IMR-90 (cell line): ENCODE results near the gene ASRGL1. TPM values are rescaled to one million over a fixed set of nuclear protein-coding genes. Genes with fewer than 3 reads are reported as not detected.

Source experiments
- ATAC-seq: fragments of 200-7000 bp; cut with Tn5 transposase; 2 replicates; pipeline ENCODE4 v1.9.1; 2020; ENCODE audit warnings: low read depth, mild to moderate bottlenecking, moderate library complexity
- BruUV-seq: library from RNA; stranded (reverse); fragments of 400-500 nt; replicated peaks from 2 replicates; lab custom pipeline; 2021; lab: Mats Ljungman, UMichigan
- CTCF ChIA-PET: fragments of 300-600 bp; formaldehyde crosslinking; extraction: SDS; loops from one replicate; lab custom pipeline; 2021; ENCODE audit warnings: antibody characterized with exemption; lab: Yijun Ruan, JAX
- POLR2A ChIA-PET: fragments of 300-600 bp; sonication (Branson Sonifier 250); formaldehyde crosslinking; loops from one replicate; lab custom pipeline; 2022; ENCODE audit warnings: antibody characterized with exemption; ENCODE audit not compliant: unreplicated experiment; lab: Charles Lee
- DNase-seq: peaks from one replicate; pipeline ENCODE4 v3.0.0; 2013
- H2AFZ ChIP-seq: replicated peaks from 2 replicates; pipeline ENCODE3; 2013; ENCODE audit warnings: low read length, mild to moderate bottlenecking; ENCODE audit not compliant: poor library complexity
- H2AK5ac ChIP-seq: 2 replicates; pipeline ENCODE4 v1.6.1; 2013; ENCODE audit warnings: low read depth, low read length, inconsistent platforms
- H2AK9ac ChIP-seq: replicated peaks from 2 replicates; pipeline ENCODE3; 2013; ENCODE audit warnings: mild to moderate bottlenecking, low read depth, low read length, moderate library complexity; ENCODE audit not compliant: poor library complexity
- H2BK120ac ChIP-seq: 2 replicates; pipeline ENCODE4 v1.6.1; 2013; ENCODE audit warnings: low read depth, low read length, inconsistent platforms
- H2BK15ac ChIP-seq: 3 replicates; pipeline ENCODE4 v1.6.1; 2013; ENCODE audit warnings: low read depth, low read length, inconsistent platforms
- H2BK20ac ChIP-seq: 2 replicates; pipeline ENCODE4 v1.6.1; 2013; ENCODE audit warnings: low read depth, mild to moderate bottlenecking, inconsistent platforms, low read length, moderate library complexity
- H2BK5ac ChIP-seq: 2 replicates; pipeline ENCODE4 v1.6.1; 2013; ENCODE audit warnings: mild to moderate bottlenecking, low read depth, low read length, inconsistent platforms; ENCODE audit not compliant: poor library complexity, severe bottlenecking
- H3K14ac ChIP-seq: replicated peaks from 2 replicates; pipeline ENCODE4 v1.6.1; 2013; ENCODE audit warnings: low read depth, low read length, inconsistent platforms
- H3K18ac ChIP-seq: 2 replicates; pipeline ENCODE4 v1.6.1; 2013; ENCODE audit warnings: low read depth, low read length, control low read depth
- H3K23ac ChIP-seq: 2 replicates; pipeline ENCODE4 v1.6.1; 2013; ENCODE audit warnings: low read depth, low read length, inconsistent platforms
- H3K27ac ChIP-seq: 2 replicates; pipeline ENCODE4 v1.5.1; 2013; ENCODE audit warnings: mild to moderate bottlenecking, control low read depth, low read length; ENCODE audit not compliant: insufficient read depth
- H3K27me3 ChIP-seq: 2 replicates; pipeline ENCODE4 v1.6.1; 2013; ENCODE audit warnings: low read length; ENCODE audit not compliant: control insufficient read depth, insufficient read depth
- H3K36me3 ChIP-seq: 2 replicates; pipeline ENCODE4 v1.6.1; 2013; ENCODE audit warnings: low read length, mixed read lengths; ENCODE audit not compliant: control insufficient read depth, insufficient read depth
- H3K4ac ChIP-seq: 2 replicates; pipeline ENCODE4 v1.6.1; 2013; ENCODE audit warnings: low read depth, low read length, inconsistent platforms
- H3K4me1 ChIP-seq: 2 replicates; pipeline ENCODE4 v1.6.1; 2013; ENCODE audit warnings: low read length, mixed read lengths; ENCODE audit not compliant: control insufficient read depth, insufficient read depth
- H3K4me2 ChIP-seq: 2 replicates; pipeline ENCODE4 v1.6.1; 2013; ENCODE audit warnings: low read depth, mild to moderate bottlenecking, control low read depth, low read length, moderate library complexity
- H3K4me3 ChIP-seq: 2 replicates; pipeline ENCODE4 v1.5.1; 2013; ENCODE audit warnings: low read depth, mild to moderate bottlenecking, control low read depth, low read length, moderate library complexity; ENCODE audit not compliant: insufficient read depth
- H3K56ac ChIP-seq: 2 replicates; pipeline ENCODE4 v1.6.1; 2013; ENCODE audit warnings: low read length, inconsistent platforms; ENCODE audit not compliant: insufficient read depth; ENCODE audit errors: extremely low read depth
- H3K79me1 ChIP-seq, 2 experiments: 2 replicates each; pipeline ENCODE4 v1.6.1; 2013; ENCODE audit warnings: low read length in 2 of 2, inconsistent platforms in 1 of 2, low read depth in 1 of 2
- H3K9ac ChIP-seq: 2 replicates; pipeline ENCODE4 v1.6.1; 2013; ENCODE audit warnings: low read depth, low read length, control low read depth
- H3K9me1 ChIP-seq: 2 replicates; pipeline ENCODE4 v1.6.1; 2013; ENCODE audit warnings: low read length, inconsistent platforms; ENCODE audit not compliant: insufficient read depth
- H3K9me3 ChIP-seq: 2 replicates; pipeline ENCODE4 v1.6.1; 2013; ENCODE audit warnings: low read length; ENCODE audit not compliant: control insufficient read depth, insufficient read depth
- H4K20me1 ChIP-seq: 2 replicates; pipeline ENCODE4 v1.6.1; 2013; ENCODE audit warnings: low read length, inconsistent platforms; ENCODE audit not compliant: insufficient read depth
- H4K5ac ChIP-seq: 2 replicates; pipeline ENCODE4 v1.6.1; 2013; ENCODE audit warnings: mild to moderate bottlenecking, low read depth, low read length, control low read depth
- H4K8ac ChIP-seq, 2 experiments: 2 replicates each; pipeline ENCODE4 v1.6.1; 2013; ENCODE audit warnings: low read depth in 2 of 2, low read length in 2 of 2, control low read depth in 1 of 2, inconsistent platforms in 1 of 2
- H4K91ac ChIP-seq: 2 replicates; pipeline ENCODE4 v1.6.1; 2013; ENCODE audit warnings: low read depth, low read length, inconsistent platforms; ENCODE audit not compliant: insufficient read depth
- BHLHE40 ChIP-seq: fragments of 150-350 bp; IDR thresholded peaks from 2 replicates; pipeline ENCODE4 v1.6.1; 2016; ENCODE audit warnings: mild to moderate bottlenecking, low read depth, low read length
- MAFK ChIP-seq: IDR thresholded peaks from 2 replicates; pipeline ENCODE4 v1.6.1; 2012; ENCODE audit warnings: low read depth, low read length, improper control_type of control experiment
- NFE2L2 ChIP-seq: fragments of 150-350 bp; IDR thresholded peaks from 2 replicates; pipeline ENCODE4 v1.6.1; 2016; ENCODE audit warnings: low read depth, mild to moderate bottlenecking, low read length
- RFX5 ChIP-seq: IDR thresholded peaks from 2 replicates; pipeline ENCODE4 v1.8.0; 2012; ENCODE audit warnings: low read depth, mild to moderate bottlenecking, low read length, moderate library complexity
- SMC3 ChIP-seq: fragments of 150-350 bp; IDR thresholded peaks from 2 replicates; pipeline ENCODE4 v1.6.1; 2016; ENCODE audit warnings: low read depth, mild to moderate bottlenecking, antibody characterized with exemption, low read length, moderate library complexity
- WGBS, 2 experiments: methylation state at CpG; one replicate each; pipeline versions ENCODE4 v1.1.5 to v1.1.7; 2013; ENCODE audit warnings: missing lambda C conversion rate in 2 of 2; ENCODE audit not compliant: insufficient read length in 1 of 2; ENCODE audit errors: extremely low coverage in 2 of 2; 5-methylcytosine and 5-hydroxymethylcytosine counted together
- dilution Hi-C: fragments of 300-500 bp; cut with HindIII; formaldehyde crosslinking; loops from one replicate; pipeline ENCODE4 v1.14.3; 2018; ENCODE audit warnings: low sequenced_read_pairs; ENCODE audit not compliant: unreplicated experiment
- in situ Hi-C: fragments of 300-500 bp; cut with MboI; formaldehyde crosslinking; loops from 3 replicates; pipeline ENCODE4 v1.14.3; 2019; ENCODE audit warnings: low sequenced_read_pairs, inconsistent platforms, mixed read lengths
- intact Hi-C: fragments of 100-400 bp; cut with micrococcal nuclease; formaldehyde crosslinking; loops from 2 replicates; pipeline ENCODE4 v1.10.0; 2022
- polyA plus RNA-seq, 3 experiments: library from polyadenylated mRNA; depleted of rRNA; stranded (reverse); fragments of >200 nt; gene quantifications; 2 replicates each; pipeline ENCODE4 v1.2.3, GENCODE V29; 2012; ENCODE audit warnings: low replicate concordance in 1 of 3
- total RNA-seq: library from RNA; depleted of rRNA; stranded (reverse); fragments of >200 nt; gene quantifications from 2 replicates; pipeline ENCODE4 v1.2.3, GENCODE V29; 2012

Gene ASRGL1
- total and polyA plus RNA-seq, 2 of the 4 experiments (the other 2 are of a cell fraction): 0.72 TPM; not detected in 1

DNA sequence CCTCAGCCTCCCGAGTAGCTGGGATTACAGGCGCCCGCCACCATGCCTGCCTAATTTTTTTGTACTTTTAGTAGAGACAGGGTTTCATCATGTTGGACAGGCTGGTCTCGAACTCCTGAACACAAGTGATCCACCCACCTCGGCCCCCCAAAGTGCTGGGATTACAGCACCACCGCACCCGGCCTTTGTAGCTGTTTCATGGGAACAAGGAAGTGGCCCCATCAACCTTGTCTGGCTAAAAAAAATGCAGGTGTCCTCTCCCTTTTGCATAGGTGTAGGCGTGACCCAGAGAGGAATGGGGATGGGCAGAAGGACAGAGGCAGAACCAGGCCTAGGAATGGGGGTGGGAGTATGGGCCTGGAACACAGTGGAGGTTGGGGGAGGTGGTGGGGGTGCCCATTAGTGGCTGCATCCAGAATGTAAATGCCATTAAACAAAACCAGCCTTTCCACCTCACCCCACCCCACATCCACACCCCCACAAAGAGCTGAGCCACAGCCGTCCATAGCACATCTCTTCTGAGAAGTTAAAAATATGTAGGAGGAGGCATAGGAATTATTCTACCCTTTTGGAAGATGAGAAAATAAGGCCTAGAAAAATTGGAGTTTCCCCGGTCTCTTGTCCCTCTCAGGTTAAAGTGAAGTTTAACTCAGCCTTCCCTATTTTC lies 58.8 kb downstream of the ASRGL1 start:
- ChIA-PET POLR2A (no interaction called here), CTCF (interaction anchor here (0.8 to 2.6 kb wide), 8 partner anchors 22 to 334 kb away, joined by 3 to 15 read pairs (median 7); partner anchors contain the start of genes LRRN4CL and SCGB1A1)
- Histone ChIP-seq H3K9ac (no peak overlapping the region), H3K56ac (no peak overlapping the region), H3K27ac (no peak overlapping the region), H2BK20ac (no peak overlapping the region), H4K91ac (no peak overlapping the region), H4K8ac (no peak overlapping the region; a peak in 1 of 4 replicates), H2BK5ac (no peak overlapping the region), H3K79me1 (no peaks in the 10 kb centered on the region; a peak in 1 of 4 replicates), H2AK9ac (no peak overlapping the region), H2BK120ac (no peak overlapping the region), H4K20me1 (no peaks in the 10 kb centered on the region), H3K4me2 (no peak overlapping the region), H3K27me3 (no peaks in the 10 kb centered on the region), H2BK15ac (no peak overlapping the region), H3K9me3 (no peaks in the 10 kb centered on the region), H4K5ac (no peak overlapping the region), H2AFZ (no peak overlapping the region), H3K9me1 (no peaks in the 10 kb centered on the region), H3K23ac (no peak overlapping the region), H3K36me3 (no peaks in the 10 kb centered on the region), H3K4me1 (peaks cover 22% of the 10 kb centered on the region), H3K18ac (no peak overlapping the region), H3K4me3 (no peak overlapping the region), H3K4ac (no peak overlapping the region), H3K14ac (no peak overlapping the region), H2AK5ac (peak overlapping the region; percentile 56; the same call in 1 of the 2 replicates)
- in situ Hi-C loops: loop anchor here (5.0 to 25.0 kb wide), 3 partner anchors 161 to 466 kb away; no protein-coding TSS in a partner anchor
- dilution Hi-C loops: no loop called here
- intact Hi-C loops: loop anchor here (1.0 to 2.0 kb wide), 4 partner anchors 29 to 298 kb away; no protein-coding TSS in a partner anchor
- WGBS, 2 experiments: 100% methylated on average over 4 of the region's 10 CpGs; no CpG with 5 or more reads in 1 of the 2 experiments
- no peak for TF ChIP-seq RFX5
- TF ChIP-seq NFE2L2: no peak
- TF ChIP-seq BHLHE40: no peak
- TF ChIP-seq MAFK: no peak
- TF ChIP-seq SMC3: no peak
- ATAC-seq (no peak), DNase-seq (no peak)
- BruUV-seq: no TSS peak
